ENCODE results near the gene EPHB3.

EPHB3 gene

GRCh38 chr3:184552296-184552695 lies 9.3 kb upstream of the EPHB3 start:
- Histone ChIP-seq H3F3A (ENCODE audit: insufficient read depth, low read length) (no peaks in the 10 kb centered on the region), H3K27me3 (ENCODE audit: insufficient read depth, low read length) (no peaks in the 10 kb centered on the region), H3K4me2 (ENCODE audit: low read length) (no peak overlapping the region), H3K4me1 (ENCODE audit: insufficient read depth, low read length, severe bottlenecking) (no peaks in the 10 kb centered on the region), H3K9me2 (ENCODE audit: low read depth, low read length) (no peaks in the 10 kb centered on the region), H4K20me1 (ENCODE audit: insufficient read depth, low read length) (no peaks in the 10 kb centered on the region), H3K9me3 (ENCODE audit: low read length) (no peaks in the 10 kb centered on the region), H3K79me2 (ENCODE audit: insufficient read depth, low read length) (no peaks in the 10 kb centered on the region), H2AFZ (ENCODE audit: low read length) (no peak overlapping the region), H3K27ac (ENCODE audit: low read depth, low read length, poor library complexity, severe bottlenecking) (no peak overlapping the region), H3K36me3 (ENCODE audit: insufficient read depth, low read length) (no peaks in the 10 kb centered on the region), H3K4me3 (ENCODE audit: low read depth, low read length, poor library complexity, severe bottlenecking) (no peak overlapping the region), H3K9ac (ENCODE audit: low read length) (no peak overlapping the region)
- TF ChIP-seq CTCF (IDR thresholded peaks at IDR 0.05; ENCODE audit: low read length): no peak
- TF ChIP-seq EZH2 (IDR thresholded peaks at IDR 0.05; ENCODE audit: borderline replicate concordance, low read length): no peak

- Histone ChIP-seq H3F3A (ENCODE audit: insufficient read depth, low read length) (no peaks in the 10 kb centered on the region), H2AFZ (ENCODE audit: low read length) (no peak overlapping the region), H3K4me3 (ENCODE audit: low read depth, low read length, poor library complexity, severe bottlenecking) (no peak overlapping the region), H4K20me1 (ENCODE audit: insufficient read depth, low read length) (no peaks in the 10 kb centered on the region), H3K9me2 (ENCODE audit: low read depth, low read length) (no peaks in the 10 kb centered on the region), H3K79me2 (ENCODE audit: insufficient read depth, low read length) (no peaks in the 10 kb centered on the region), H3K27me3 (ENCODE audit: insufficient read depth, low read length) (no peaks in the 10 kb centered on the region), H3K4me1 (ENCODE audit: insufficient read depth, low read length, severe bottlenecking) (no peaks in the 10 kb centered on the region), H3K9me3 (ENCODE audit: low read length) (no peaks in the 10 kb centered on the region), H3K36me3 (ENCODE audit: insufficient read depth, low read length) (no peaks in the 10 kb centered on the region), H3K4me2 (ENCODE audit: low read length) (no peak overlapping the region), H3K27ac (ENCODE audit: low read depth, low read length, poor library complexity, severe bottlenecking) (no peak overlapping the region), H3K9ac (ENCODE audit: low read length) (no peak overlapping the region)
- TF ChIP-seq EZH2 (IDR thresholded peaks at IDR 0.05; ENCODE audit: borderline replicate concordance, low read length) (no peak), CTCF (IDR thresholded peaks at IDR 0.05; ENCODE audit: low read length) (no peak)
These were observed 8.7 kb upstream of the EPHB3 start for GRCh38 chr3:184552863-184553262.

GRCh38 chr3:184553385-184553784 lies 8.2 kb upstream of the EPHB3 start:
- Histone ChIP-seq H3K9me2 (ENCODE audit: low read depth, low read length) (no peaks in the 10 kb centered on the region), H2AFZ (ENCODE audit: low read length) (no peak overlapping the region), H3K4me1 (ENCODE audit: insufficient read depth, low read length, severe bottlenecking) (no peaks in the 10 kb centered on the region), H3K4me3 (ENCODE audit: low read depth, low read length, poor library complexity, severe bottlenecking) (no peak overlapping the region), H3K27me3 (ENCODE audit: insufficient read depth, low read length) (no peaks in the 10 kb centered on the region), H3K79me2 (ENCODE audit: insufficient read depth, low read length) (no peaks in the 10 kb centered on the region), H3K27ac (ENCODE audit: low read depth, low read length, poor library complexity, severe bottlenecking) (no peak overlapping the region), H3F3A (ENCODE audit: insufficient read depth, low read length) (no peaks in the 10 kb centered on the region), H3K36me3 (ENCODE audit: insufficient read depth, low read length) (no peaks in the 10 kb centered on the region), H4K20me1 (ENCODE audit: insufficient read depth, low read length) (no peaks in the 10 kb centered on the region), H3K9me3 (ENCODE audit: low read length) (no peaks in the 10 kb centered on the region), H3K4me2 (ENCODE audit: low read length) (no peak overlapping the region), H3K9ac (ENCODE audit: low read length) (no peak overlapping the region)
- no peak for TF ChIP-seq CTCF (IDR thresholded peaks at IDR 0.05; ENCODE audit: low read length)
- no peak for TF ChIP-seq EZH2 (IDR thresholded peaks at IDR 0.05; ENCODE audit: borderline replicate concordance, low read length)

All from OCI-LY1 (cell line).